ENCODE results near the gene BCAS1. TPM values are rescaled to one million over a fixed set of nuclear protein-coding genes. Genes with fewer than 3 reads are reported as not detected.

The BCAS1 gene
- total RNA-seq, 1 donor from 2014 or later = 4.3 TPM

DNA sequence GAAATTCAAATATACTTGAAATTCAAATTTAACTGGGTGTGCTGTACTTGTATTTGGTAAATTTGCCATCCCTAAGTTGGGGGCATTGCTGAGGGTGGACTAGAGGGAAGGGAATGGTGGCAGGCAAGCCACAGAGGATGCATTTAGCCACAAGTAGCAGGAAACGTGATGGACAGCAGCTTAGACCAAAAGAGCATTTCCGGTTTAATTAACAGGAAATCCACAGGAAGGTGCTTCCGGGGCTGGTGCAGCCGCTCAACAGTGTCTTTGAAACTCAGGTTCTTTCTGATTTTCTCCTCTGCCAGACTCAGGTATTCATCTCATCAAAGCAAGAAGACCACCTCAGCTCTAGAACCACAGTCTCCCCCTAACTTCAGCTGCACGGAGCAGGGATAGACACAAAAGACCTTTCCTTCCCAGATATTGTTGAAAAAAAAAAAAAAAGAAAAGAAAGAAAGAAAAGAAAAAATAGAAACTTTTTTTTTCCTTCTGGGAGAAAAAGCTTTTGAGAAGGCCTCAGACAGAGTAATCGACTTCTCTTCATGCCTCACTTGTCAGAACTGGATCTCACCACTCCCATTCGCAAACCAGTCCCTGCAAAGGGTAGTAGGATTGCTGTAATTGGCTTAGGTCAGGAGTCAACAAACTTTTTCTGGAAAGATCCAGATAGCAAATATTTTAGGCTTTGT, 8.0 kb upstream of the BCAS1 start:
- no peak for DNase-seq (ENCODE audit: low spot score)

GRCh38 chr20:54076259-54076658, 5.9 kb upstream of the BCAS1 start:
- no peak for DNase-seq (ENCODE audit: low spot score)

DNA sequence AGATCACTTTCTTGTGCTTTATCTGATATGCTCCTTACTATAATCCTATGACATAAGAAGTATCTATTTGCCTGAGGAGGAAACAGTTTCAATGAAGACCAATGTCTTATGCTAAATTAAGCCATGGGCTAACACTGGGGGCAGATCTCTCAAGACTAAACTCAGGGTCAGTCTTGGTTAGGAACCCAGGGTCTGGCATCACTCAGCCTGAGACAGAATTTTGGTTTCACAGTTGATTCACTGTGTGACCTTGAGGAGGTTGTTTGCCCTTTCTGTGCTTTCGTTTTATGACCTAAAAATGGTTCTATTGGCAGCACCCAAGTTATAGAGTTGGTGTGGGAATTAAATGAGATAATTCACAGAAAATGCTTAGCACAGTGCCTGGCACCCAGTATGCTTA, 4.9 kb upstream of the BCAS1 start:
- DNase-seq (ENCODE audit: low spot score) = no peak

DNA sequence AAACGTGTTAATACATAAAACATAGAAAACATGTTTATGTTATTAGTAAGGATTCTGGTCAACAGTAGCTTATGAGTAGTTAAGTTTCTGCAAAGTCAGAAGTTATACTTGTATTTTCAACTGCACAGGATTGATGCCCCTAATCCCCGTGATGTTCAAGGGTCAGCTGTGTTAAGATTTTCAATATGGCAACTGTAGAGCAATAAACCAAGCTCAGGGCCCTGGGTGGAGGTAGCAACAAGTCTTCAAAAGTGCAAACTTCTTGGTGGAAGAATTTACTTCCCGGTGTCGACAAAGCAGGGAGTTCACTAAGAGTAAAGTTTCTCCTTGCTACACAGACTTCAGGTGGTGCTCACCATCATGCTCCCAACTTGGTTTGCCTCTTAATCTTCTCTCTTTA, 4.1 kb upstream of the BCAS1 start:
- no peak for DNase-seq (ENCODE audit: low spot score)

DNA sequence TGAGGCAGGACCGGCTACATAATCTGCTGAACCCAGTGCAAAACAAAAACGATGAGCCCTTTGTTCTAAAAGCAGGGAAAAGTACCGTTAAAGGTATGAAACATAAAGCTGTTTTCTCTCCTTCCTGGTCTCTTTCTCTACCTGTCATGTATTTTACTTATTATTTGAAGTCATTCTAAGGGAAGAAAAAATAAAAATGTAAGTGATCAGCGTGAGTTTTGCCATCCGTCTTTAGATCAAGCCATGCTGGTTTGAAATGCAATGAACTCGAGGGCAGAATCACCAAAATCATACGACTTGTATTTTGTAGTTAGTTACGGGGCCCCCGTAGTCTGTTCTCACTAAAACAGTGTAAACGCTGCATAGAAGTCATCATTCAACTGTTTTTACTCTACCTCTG, 2.9 kb upstream of the BCAS1 start:
- DNase-seq (ENCODE audit: low spot score) = no peak

DNA sequence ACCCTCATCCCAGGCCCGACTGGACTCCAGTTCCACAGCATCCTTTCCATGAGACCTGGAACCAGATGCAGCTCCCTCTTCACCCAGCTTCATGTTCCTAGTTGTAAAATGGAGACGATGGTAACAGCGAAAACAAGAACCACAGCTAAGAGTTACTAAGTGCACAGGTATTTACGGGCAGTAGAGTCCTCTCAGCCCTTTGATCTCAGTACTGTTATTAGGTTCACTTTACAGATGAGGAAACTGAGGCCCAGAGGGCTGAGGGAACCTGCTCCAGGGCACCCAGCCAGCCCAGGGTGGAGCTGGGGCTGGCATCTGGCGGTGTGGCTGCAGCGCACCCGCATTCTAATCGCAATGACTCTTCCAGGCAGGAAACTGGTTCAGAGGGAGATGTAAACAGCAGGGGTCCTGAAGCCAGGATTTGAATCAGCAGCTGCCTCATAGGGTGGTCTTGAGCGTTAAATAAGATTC, 858 bp downstream of the BCAS1 start:
- DNase-seq (ENCODE audit: low spot score) = no peak

DNA sequence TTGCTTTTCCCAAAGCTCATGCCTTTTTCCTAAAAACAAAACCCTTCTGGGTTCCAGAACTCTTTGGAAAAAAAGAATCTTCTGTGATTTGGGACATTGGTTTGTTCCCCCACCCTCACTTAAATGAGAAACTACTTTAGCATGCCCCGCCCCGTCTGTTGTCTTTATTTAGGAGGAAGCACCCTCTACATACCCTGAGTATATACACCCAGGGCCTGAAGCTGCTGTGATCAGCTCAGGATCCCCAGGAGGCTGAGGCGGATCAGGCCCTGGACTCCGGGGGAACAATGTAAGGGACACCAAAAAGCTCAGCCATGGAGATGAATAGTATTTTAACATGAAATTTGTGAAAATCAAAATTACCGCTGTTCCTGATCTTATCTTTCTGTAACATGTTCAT, 1.4 kb downstream of the BCAS1 start:
- no peak for DNase-seq (ENCODE audit: low spot score)

DNA sequence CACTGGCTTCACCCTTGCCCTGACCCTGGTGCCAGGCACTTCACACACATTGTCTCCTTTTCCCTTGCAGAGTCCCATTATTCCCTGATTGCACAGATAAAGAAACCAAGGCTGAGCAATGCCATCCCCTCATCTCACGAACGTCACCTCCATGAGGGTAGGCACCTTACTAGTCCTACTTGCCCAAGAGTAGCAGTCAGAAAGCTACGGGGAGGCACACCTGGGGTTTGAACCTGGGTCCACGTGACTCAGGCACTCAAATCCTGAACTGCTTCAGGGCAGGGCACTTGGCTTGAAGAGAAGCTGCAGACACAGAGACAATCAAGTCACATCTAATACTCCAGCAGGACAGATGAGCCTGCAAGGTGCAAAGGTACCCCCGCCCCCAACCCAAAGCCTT, 1.9 kb downstream of the BCAS1 start:
- DNase-seq (ENCODE audit: low spot score) = no peak

DNA sequence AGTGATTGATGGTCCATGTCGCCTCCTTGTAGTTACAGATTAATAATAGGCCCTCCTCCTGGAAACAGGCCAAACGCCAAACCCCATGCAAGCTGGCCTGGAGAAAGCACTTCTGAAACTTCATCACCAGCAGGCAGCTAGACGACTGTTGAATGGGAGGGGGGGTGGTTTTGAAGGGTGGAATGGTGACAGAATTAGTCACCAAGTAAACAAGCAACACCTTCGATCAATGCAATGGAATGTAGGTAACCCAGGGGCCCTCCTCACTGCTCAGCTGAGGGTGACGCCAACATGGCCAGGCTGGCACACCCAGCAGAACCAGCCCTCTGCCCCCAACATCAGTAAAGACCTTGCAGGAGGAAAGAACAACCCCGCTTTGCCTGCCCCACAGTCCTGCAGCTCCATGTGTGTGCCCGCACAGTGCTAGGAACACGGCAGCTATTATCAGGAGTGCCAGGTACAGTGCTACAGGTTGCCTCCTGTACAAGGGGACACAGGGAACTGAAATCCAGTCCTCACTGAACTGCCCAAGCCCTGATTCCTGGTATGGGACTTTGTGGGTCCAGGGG, 2.7 kb downstream of the BCAS1 start:
- peak; percentile 33 for DNase-seq (ENCODE audit: low spot score)

- no peak for DNase-seq (ENCODE audit: low spot score)
Measured at GRCh38 chr20:54065601-54066038, 4.8 kb downstream of the BCAS1 start.

DNA sequence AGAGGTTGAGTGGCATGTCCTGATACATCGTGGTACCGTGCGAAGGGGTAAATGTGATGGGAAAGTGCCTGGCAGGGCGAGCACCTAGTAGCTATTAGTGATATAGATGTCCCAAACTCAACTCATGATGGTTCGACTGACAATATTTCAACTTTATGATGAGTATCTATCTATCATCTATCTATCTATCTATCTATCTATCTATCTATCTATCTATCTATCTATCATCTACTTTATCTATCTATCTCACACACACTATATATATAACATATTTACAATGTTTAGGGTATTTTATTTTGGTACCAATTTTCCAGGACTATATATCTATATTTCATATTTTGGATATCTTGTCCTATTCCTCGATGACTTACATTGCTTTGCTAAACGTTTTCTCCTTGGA, 5.5 kb downstream of the BCAS1 start:
- DNase-seq (ENCODE audit: low spot score) = no peak

DNA sequence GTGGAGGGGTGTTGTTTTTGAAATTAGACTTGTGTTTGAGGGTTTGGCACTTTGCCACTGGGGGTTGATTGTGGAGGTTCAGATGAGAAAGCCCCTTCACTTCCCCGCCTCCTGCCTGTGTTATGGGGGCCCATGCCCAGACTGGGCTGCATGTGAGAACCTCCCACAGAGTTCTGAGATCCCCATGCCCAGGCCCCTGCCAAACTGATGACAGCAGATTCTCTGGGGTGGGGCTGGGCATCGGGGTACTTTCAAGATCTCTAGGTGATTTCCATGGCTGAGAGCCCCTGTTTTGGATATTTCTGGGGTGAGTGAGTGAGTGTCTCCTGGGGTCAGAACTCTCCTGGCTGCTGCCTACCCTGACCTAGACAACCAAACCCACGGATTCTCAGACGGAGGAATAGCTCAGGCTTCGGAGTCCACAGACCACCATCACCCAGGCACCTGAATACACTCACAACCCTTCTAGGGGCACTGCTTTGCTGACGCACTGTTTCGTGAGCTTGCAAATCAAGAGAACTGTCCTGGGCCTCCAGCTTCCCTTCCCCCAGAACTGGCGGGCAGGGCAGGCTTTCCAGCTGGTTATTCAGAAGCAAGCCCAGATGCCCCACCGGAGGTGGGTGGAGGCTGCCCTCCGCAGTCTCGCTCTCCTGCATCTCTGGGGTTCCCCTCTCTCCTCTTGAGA, 6.3 kb downstream of the BCAS1 start:
- DNase-seq (ENCODE audit: low spot score) = no peak

- no peak for DNase-seq (ENCODE audit: low spot score)
Measured at GRCh38 chr20:54063580-54063979, 6.8 kb downstream of the BCAS1 start.

- DNase-seq (ENCODE audit: low spot score) = peak; percentile 65
Measured at GRCh38 chr20:54062812-54063280, 7.5 kb downstream of the BCAS1 start.

- peak; percentile 49 for DNase-seq (ENCODE audit: low spot score)
Measured at GRCh38 chr20:54061101-54061881, 9.1 kb downstream of the BCAS1 start.

- no peak for DNase-seq (ENCODE audit: low spot score)
Measured at GRCh38 chr20:54059691-54060364, 10.6 kb downstream of the BCAS1 start.

GRCh38 chr20:54058420-54059139, 11.8 kb downstream of the BCAS1 start:
- DNase-seq (ENCODE audit: low spot score) = no peak

DNA sequence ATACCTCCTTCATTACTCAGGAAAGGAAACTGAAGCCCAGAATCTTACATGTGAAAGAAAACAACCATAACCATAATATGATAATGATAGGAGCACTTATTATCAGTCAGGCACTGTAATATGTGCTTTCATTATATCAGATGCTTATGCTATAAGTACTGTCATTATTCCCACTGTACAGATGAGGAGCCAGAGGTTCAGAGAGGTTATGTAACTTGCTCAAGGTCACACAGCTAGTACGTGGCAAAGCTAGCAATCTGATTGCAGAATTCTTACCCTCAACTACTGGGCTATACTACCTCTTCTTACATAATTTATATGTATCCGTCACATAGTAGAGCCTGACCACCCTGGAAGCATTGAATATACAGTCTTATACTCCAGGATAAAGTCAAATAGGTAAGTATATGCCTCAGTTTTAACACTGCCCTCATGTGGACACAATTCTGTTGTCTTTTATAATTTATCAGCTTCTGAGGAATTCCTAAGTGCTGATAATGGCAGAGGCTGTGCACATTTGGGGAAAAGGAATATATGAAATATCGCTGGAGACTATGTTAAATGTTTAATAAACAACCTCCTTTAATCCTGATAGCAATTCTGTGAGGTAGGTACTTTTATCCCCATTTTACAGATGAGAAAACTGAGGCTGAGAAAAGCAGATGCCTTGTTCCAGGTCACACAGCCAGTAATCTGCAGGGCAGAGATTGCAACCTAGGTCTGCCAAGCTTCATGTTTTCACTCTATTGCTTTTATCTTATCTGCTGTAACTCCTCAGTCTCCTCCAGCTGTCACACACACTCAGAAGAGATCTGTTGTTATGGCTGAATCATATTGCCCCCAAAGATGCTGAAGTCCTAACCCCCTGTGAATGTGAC, 13.4 kb downstream of the BCAS1 start:
- DNase-seq (ENCODE audit: low spot score) = no peak

DNA sequence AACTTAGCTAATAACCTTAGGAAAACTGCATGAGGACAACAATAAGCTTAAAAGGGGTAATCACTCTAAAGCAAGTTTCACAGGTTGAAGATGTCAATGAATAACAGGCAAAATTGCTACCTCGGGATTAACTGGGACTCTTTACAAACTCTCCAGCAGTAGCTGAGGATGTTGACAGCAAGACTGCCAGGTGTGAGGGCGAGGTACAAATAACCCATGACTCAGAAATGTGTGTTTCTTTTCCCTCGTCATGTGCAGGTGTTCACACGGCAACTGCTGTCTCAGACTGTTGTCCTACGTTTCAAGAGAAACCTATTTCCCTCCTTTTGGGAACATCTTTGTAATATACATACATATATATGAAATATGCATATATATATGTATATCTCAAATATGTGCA, 15.9 kb downstream of the BCAS1 start:
- DNase-seq (ENCODE audit: low spot score) = no peak

GRCh38 chr20:54051068-54051467, 19.3 kb downstream of the BCAS1 start:
- DNase-seq (ENCODE audit: low spot score) = no peak
